Measurements from ENCODE around the gene MYO1B.

- no peak for TF ChIP-seq CTCF (IDR thresholded peaks at IDR 0.05; ENCODE audit: low read length)
- no peak for TF ChIP-seq EZH2 (IDR thresholded peaks at IDR 0.05; ENCODE audit: borderline replicate concordance, low read length)
These were observed 49.9 kb downstream of the MYO1B start for GRCh38 chr2:191295088-191295487.
